Activated CD4-positive, alpha-beta T cell treated with anti-CD3 and anti-CD28 coated beads, Interleukin-2, amount 50 U/mL, for 48 hours (primary cell): Measurements from ENCODE around the gene PACRG.

ENCODE experiments used
- DNase-seq, 2 experiments: peaks; one replicate each; pipeline ENCODE4 v3.0.0-alpha.2; 2020

PACRG gene

DNA sequence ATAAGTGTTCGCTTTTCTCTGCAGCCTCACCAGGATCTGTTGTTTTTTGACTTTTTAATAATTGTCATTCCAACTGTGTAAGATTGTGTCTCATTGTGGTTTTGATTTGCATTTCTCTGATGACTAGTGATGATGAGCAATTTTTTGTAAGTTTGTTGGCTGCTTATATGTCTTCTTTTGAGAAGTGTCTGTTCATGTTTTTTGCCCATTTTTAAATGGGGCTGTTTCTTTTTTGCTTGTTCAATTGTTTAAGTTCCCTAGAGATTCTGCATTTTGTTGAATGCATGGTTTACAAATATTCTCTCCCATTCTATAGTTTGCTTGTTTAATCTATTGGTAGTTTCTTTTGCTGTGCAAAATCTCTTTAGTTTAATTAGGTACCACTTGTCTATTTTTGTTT lies 295.9 kb downstream of the PACRG start:
- no peak for DNase-seq

- DNase-seq, result no peak
Observed at GRCh38 chr6:163026893-163027292, 299.1 kb downstream of the PACRG start.

GRCh38 chr6:163030980-163031379 lies 303.2 kb downstream of the PACRG start:
- no peak for DNase-seq

DNA sequence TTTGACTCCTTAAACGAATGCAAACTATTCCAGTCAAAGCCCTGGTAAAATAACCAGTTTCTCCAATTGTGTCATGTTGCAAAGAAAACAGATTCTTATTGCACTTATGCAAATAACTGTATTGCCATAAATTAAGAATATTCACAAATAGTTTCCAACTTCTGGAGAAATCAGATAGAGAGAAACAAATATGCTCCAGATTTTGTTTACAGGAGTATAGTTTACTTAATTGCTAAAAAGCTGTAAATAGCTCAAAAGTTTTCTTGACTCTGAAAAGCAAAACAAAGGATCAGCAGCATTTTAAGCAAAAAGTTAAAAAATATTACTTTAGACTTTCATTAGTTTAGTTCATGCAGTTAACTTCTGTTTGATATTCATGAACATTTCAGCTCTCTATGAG lies 304.2 kb downstream of the PACRG start:
- DNase-seq, result no peak

- DNase-seq, result no peak
Observed at GRCh38 chr6:163036160-163036645, 308.4 kb downstream of the PACRG start.

DNA sequence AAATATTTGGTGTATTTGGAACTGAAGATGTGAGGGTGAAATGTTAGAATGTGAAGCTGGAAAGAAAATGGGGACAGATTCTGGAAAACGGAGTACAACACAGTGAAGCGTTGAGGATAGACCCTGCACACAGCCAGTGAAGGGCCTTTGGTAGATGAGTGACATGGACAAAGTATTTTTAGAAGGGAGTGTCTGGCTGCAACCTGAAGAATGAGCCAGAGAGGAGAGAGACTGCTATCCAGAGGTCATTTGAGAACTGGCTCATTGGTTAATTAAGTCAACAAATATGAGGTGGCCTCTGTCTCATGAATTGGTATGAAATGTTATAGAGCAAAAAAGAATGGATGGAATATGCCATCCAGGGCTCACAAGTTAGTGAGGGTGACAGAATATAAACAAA lies 310.5 kb downstream of the PACRG start:
- no peak for DNase-seq

- no peak for DNase-seq
Observed at GRCh38 chr6:163048345-163048744, 320.6 kb downstream of the PACRG start.

- no peak for DNase-seq
Observed at GRCh38 chr6:163053667-163054344, 326.0 kb downstream of the PACRG start.

DNA sequence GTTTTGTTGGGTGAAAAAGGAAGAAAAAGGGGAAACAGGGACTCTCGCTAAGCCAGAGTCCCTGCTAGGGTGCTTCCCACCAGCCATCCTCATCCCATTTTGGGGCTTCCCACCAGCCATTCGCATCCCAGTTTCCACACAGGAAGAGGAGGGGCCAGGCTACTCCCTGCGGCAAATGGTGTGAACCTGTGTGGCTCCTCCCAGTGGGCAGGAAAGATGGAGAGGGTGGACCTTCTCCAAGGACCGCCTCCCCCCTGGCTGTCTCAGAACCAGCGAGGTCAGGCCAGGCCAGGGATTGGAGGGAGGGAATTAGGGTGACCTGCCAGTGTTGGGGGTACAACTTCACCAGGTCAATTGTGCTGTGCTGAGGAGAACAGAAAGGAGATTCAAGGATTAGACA lies 326.9 kb downstream of the PACRG start:
- DNase-seq, result no peak

DNA sequence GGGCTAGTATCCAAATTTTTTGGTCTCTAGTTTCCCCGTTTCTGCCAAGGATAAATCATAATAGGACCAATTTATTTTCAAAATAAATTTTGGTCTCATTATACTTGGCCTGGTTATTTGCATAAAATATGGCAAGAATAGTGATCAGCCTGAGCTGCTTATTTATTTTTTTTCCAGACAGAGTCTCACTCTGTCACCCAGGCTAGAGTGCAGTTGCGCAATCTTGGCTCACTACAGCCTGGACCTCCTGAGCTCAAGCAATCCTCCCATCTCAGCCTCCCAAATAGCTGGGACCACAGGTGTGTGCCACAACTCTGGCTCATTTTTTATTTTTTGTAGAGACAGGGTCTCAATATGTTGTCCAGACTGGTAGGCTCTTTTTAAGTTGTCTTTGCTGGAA lies 329.5 kb downstream of the PACRG start:
- no peak for DNase-seq

GRCh38 chr6:163062790-163063189 lies 335.0 kb downstream of the PACRG start:
- DNase-seq, result no peak

DNA sequence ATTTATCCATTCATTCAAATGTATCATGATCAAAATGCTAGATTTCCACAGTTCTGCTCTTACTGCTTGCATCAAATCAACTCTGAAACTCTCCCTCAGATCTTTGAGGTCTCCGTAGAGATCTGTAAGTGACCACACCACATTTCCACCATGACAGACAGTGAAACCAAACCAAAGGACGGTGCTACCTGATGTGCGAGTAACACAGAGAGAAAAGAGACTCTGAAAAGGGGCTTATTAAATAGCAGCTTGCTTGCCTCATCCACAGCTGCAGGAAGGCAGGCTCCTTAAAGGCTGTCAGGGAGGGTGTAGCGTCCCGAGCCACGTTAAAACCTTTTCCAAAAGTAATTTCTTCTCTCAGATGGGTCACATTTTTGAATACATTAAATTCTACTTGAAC lies 335.8 kb downstream of the PACRG start:
- no peak for DNase-seq

- no peak for DNase-seq
Observed at GRCh38 chr6:163064397-163064796, 336.6 kb downstream of the PACRG start.

DNA sequence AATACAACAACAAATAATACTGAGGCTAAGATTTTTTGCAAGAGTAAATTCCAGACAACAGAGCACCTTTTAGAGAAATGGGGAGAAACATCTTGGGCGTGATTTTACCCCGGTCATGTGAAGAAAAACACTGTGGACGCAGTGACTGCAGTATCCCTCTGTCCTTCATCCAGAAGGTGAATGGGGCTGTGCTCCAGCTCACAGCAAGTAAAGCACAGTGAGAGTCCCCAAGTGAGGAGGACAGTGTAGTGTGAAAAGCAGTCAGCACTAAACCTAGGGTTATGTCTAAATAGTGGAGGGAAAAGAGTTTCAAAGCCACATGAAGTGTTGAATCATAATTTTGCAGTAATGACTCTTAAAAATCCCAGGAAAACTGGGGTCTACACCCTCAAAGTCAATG lies 338.4 kb downstream of the PACRG start:
- DNase-seq, result no peak

DNA sequence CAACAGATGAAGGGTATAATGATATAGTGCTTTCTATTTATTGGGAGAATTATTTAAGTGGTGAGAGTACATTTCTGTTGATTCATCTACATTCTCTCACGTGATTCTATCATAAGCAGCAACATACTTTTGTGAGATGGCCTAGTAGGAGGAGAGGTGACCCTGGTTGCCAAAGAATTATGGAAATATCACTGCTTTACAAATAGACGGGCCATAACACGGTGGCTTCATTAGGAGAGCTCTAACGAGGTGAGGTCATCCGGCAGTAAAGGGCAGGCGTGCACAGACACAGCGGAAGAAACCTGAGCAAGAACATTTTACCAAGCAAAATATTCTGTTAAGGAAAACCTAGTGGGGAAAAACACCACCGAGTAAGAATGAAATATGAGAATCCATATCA lies 349.4 kb downstream of the PACRG start:
- no peak for DNase-seq

- DNase-seq, result no peak
Observed at GRCh38 chr6:163078712-163079111, 350.9 kb downstream of the PACRG start.

DNA sequence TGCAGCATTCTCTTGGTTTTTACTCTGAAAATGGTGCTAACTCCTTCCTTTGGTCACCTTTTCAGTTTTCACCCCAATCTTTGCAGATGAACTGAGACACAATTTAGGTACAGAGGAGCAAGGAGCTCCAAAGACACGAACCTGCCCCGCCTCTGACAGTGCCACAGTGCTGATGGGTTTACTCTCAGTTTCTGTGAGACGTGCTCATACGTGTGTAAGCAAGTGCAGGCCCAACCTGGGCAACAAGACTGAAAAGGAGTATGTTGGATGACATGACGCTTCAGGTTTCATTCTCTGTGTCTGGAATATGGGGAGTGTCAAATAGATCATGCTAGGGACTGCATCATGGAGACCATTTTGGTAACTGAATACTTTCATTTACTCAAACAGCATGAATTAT lies 352.5 kb downstream of the PACRG start:
- no peak for DNase-seq

DNA sequence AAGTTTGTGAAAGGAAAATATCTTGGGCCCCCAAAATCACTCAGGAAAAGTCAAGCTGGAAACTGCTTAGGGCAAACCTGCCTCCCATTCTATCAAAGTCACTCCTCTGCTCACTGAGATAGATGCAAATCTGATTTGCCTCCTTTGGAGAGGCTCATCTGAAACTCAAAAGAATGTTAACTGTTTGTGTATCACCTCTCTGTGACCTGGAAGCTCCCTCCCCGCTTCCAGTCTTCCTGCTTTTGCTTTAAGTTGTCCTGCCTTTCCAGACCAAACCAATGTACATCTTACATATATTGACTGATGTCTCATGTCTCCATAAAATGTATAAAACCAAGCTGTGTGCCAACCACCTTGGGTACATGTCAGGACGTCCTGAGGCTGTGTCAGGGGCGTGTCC lies 355.4 kb downstream of the PACRG start:
- DNase-seq, result no peak

- no peak for DNase-seq
Observed at GRCh38 chr6:163085426-163085825, 357.7 kb downstream of the PACRG start.

DNA sequence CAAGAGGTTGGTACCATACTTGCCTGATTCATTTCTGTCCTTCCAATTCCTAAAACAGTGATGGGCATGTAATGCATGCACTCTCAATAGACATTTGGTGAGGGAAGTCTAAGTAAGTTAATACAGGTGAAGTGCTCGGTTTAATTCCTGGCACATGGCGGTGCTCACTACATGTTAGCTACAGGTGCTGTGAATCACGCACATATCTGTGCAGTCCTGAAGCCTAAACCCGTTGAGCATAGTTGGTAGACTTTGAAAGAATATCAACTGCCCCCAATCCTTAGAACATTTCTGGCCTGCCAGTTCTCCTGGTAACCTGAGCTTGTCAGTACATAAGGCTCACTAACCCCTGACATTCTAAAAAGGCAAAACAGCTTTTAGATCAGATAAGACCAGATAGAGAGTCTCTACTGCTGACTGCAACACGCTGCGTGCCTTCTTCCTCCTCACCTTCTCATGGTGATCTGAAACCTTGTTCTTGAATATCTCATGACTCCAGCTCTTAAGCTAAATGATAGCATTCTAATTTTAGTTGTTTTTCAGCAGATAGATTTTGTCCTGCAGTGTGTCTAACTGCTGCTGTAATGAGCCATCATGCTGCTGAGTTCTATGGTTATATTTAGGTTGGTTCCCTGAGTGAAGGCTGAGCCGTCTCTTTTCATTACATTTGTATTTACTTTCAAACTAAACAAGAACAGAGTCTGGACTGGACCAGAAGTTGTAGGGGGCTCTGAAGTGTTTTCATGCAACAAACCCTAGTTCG lies 358.3 kb downstream of the PACRG start:
- no peak for DNase-seq

GRCh38 chr6:163086624-163086920 lies 358.8 kb downstream of the PACRG start:
- no peak for DNase-seq

DNA sequence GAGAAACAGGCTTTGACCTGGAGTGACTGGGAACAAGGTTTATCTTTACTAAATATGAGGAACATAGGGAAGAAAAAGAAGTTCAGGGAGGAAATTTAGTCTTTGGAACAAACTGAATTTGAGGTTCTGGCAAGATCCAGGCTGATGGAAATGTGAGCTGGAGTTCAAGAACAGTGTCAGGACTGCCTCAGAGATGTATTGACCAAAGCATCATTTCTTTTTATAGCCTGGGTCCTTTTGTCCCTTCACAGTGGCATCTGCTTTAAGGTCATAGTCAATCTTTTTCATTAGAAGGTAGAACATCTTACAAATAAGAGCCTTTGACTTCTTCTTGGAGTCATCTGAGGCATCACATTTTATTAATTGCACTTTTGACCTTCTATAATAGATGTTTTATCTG lies 360.2 kb downstream of the PACRG start:
- no peak for DNase-seq

- DNase-seq, result no peak
Observed at GRCh38 chr6:163092876-163093275, 365.1 kb downstream of the PACRG start.

- DNase-seq, result no peak
Observed at GRCh38 chr6:163094881-163095280, 367.1 kb downstream of the PACRG start.

DNA sequence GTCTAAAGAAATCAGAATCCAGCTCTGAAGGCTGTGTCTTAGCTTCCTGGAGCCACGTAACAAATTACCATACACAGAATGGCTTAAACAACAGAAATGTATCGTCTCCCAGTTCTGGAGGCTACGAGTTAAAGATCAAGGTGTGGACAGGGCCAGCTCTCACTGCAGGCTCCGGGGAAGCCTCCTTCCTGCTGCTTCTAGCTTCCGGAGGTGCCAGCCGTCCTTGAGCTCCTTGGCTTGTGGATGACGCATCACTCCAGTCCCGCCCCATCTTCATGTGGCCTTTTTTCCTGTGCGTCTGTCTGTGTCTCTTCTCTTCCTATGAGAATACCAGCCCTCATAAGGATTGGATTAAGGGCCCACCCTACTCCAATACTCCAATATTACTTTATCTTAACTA lies 367.6 kb downstream of the PACRG start:
- DNase-seq, result no peak
